ENCODE data around the gene DYNLL1. TPM values are rescaled to one million over a fixed set of nuclear protein-coding genes. Genes with fewer than 3 reads are reported as not detected.
"Not testable (repeated sequence)": the region's sequence is repeated elsewhere in the genome, so short reads cannot be mapped to it uniquely, and the experiment has no call there.

Gene DYNLL1
- polyA plus RNA-seq, 1 donor (not counting 4 experiments of a cell fraction or from before 2014, with no cell fraction given) = 716 TPM

DNA sequence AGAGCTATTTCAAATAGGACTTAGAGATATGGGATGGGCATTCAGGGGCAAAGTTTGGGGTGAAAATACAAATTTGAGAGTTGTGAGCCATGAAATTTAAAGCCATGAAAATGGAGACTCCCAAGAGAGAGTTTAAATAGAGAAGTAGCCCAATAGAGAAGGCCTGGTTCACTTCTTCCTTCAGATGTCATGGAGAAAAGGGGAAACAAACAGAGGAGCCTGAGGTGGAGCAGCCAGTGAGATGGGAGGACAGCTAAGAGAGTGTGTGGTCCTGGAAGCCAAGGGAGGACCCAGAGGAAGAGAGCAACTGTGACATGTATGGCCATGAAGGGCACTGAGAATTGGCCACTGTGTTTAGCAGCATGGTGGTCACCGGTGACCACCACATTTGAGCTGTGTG is 12.3 kb upstream of the DYNLL1 start:
- H3K4me3 ChIP-seq (ENCODE audit: control insufficient read depth in 2 of 3, extremely low read depth in 1 of 3, insufficient read depth in 2 of 3, low read depth in 1 of 3, low read length in 3 of 3) = no peak overlapping the region
- H3K4me1 ChIP-seq (ENCODE audit: control insufficient read depth, extremely low read depth, insufficient read depth, low read length) = no peaks in the 10 kb centered on the region
- no peaks in the 10 kb centered on the region for H3K9me3 ChIP-seq (ENCODE audit: control insufficient read depth, low read depth, low read length)
- H3K27me3 ChIP-seq (ENCODE audit: control insufficient read depth, extremely low read depth, insufficient read depth, low read length) = no peaks in the 10 kb centered on the region
- no peaks in the 10 kb centered on the region for H3K9me1 ChIP-seq (ENCODE audit: control insufficient read depth, extremely low read depth, insufficient read depth, low read length)
- TF ChIP-seq, protein P1, sequence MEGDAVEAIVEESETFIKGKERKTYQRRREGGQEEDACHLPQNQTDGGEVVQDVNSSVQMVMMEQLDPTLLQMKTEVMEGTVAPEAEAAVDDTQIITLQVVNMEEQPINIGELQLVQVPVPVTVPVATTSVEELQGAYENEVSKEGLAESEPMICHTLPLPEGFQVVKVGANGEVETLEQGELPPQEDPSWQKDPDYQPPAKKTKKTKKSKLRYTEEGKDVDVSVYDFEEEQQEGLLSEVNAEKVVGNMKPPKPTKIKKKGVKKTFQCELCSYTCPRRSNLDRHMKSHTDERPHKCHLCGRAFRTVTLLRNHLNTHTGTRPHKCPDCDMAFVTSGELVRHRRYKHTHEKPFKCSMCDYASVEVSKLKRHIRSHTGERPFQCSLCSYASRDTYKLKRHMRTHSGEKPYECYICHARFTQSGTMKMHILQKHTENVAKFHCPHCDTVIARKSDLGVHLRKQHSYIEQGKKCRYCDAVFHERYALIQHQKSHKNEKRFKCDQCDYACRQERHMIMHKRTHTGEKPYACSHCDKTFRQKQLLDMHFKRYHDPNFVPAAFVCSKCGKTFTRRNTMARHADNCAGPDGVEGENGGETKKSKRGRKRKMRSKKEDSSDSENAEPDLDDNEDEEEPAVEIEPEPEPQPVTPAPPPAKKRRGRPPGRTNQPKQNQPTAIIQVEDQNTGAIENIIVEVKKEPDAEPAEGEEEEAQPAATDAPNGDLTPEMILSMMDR (optimal IDR thresholded peaks at IDR 0.05 in 1 of 3, IDR thresholded peaks at IDR 0.05 in 1 of 3, conservative IDR thresholded peaks at IDR 0.05 in 1 of 3; ENCODE audit: extremely low read depth in 1 of 3, insufficient read depth in 2 of 3, low read length in 3 of 3) = no peak
- no peak for TF ChIP-seq EZH2 (IDR thresholded peaks at IDR 0.05; ENCODE audit: low read length)
- dilution Hi-C loops (cut with MboI; ENCODE audit: extremely low pct_ligation_motif_present, low sequenced_read_pairs) = no loop called here
- no peak overlapping the region for H3K27ac ChIP-seq (ENCODE audit: control insufficient read depth, insufficient read depth, low read length)
- no peak overlapping the region for H2AFZ ChIP-seq (ENCODE audit: control insufficient read depth, low read length)
- DNase-seq (ENCODE audit: low read depth, low spot score) (no peak), FAIRE-seq (no peak)
- no peaks in the 10 kb centered on the region for H3K36me3 ChIP-seq (ENCODE audit: control insufficient read depth in 2 of 2, extremely low read depth in 1 of 2, insufficient read depth in 2 of 2, low read length in 2 of 2)
- H3K9ac ChIP-seq (ENCODE audit: control insufficient read depth, extremely low read depth, insufficient read depth, low read length) = no peak overlapping the region
- H4K20me1 ChIP-seq (ENCODE audit: control insufficient read depth, extremely low read depth, insufficient read depth, low read length) = peaks cover 2% of the 10 kb centered on the region
- H3K4me2 ChIP-seq (ENCODE audit: control insufficient read depth, extremely low read depth, insufficient read depth, low read depth, low read length) = no peak overlapping the region
- no peaks in the 10 kb centered on the region for H3K79me2 ChIP-seq (ENCODE audit: control insufficient read depth, insufficient read depth, low read length)

DNA sequence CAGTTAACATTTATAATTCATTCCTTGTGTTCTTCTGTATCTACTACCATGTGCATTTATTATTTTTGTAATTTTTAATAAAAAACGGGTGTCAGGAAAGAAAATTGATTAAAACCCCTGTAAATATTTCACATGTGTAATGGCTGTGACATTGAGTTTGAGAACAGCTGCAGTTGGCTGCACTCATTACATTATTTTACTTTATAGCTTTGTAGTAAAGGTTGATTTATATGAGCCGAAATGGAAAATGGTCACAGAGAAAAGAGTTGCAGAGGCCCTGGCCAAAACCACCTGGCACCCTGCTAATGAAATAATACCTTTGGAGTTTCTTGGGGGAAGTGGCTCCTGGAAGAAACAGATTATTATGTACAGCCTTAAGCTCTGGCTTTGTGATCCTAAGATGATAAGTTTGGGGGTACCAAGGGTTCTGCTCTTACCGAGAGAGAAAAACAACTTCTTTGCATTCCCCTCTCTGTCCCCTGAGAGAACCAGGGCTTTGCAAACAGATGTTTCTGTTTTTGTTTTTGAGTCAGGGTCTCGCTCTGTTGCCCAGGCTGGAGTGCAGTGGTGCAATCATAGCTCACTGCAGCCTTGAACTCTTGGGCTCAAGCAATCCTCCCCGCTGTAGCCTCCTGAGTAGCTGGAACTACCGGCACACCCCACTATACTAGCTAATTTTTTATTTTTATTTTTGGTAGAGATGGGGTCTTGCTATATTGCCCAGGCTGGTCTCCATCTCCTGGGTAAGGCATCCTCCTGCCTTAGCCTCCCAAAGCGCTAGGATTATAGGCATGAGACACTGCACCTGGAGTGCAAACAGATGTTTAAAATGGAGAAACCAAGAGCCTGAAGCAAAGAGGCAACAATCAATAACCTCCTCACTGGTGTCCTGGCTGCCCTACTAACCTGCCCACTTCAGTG is 9.7 kb upstream of the DYNLL1 start:
- no peak overlapping the region for H2AFZ ChIP-seq (ENCODE audit: control insufficient read depth, low read length)
- peaks cover 2% of the 10 kb centered on the region for H4K20me1 ChIP-seq (ENCODE audit: control insufficient read depth, extremely low read depth, insufficient read depth, low read length)
- peaks cover 2% of the 10 kb centered on the region for H3K9me1 ChIP-seq (ENCODE audit: control insufficient read depth, extremely low read depth, insufficient read depth, low read length)
- FAIRE-seq = no peak
- DNase-seq (ENCODE audit: low read depth, low spot score) = no peak
- H3K4me3 ChIP-seq (ENCODE audit: control insufficient read depth in 2 of 3, extremely low read depth in 1 of 3, insufficient read depth in 2 of 3, low read depth in 1 of 3, low read length in 3 of 3) = no peak overlapping the region
- H3K4me2 ChIP-seq (ENCODE audit: control insufficient read depth, extremely low read depth, insufficient read depth, low read depth, low read length) = no peak overlapping the region
- H3K79me2 ChIP-seq (ENCODE audit: control insufficient read depth, insufficient read depth, low read length) = peaks cover 2% of the 10 kb centered on the region
- H3K27ac ChIP-seq (ENCODE audit: control insufficient read depth, insufficient read depth, low read length) = no peak overlapping the region
- dilution Hi-C loops (cut with MboI; ENCODE audit: extremely low pct_ligation_motif_present, low sequenced_read_pairs) = no loop called here
- H3K27me3 ChIP-seq (ENCODE audit: control insufficient read depth, extremely low read depth, insufficient read depth, low read length) = no peaks in the 10 kb centered on the region
- TF ChIP-seq EZH2 (IDR thresholded peaks at IDR 0.05; ENCODE audit: low read length) = no peak
- TF ChIP-seq, protein P1 (optimal IDR thresholded peaks at IDR 0.05 in 1 of 3, IDR thresholded peaks at IDR 0.05 in 1 of 3, conservative IDR thresholded peaks at IDR 0.05 in 1 of 3; ENCODE audit: extremely low read depth in 1 of 3, insufficient read depth in 2 of 3, low read length in 3 of 3) = no peak
- H3K9me3 ChIP-seq (ENCODE audit: control insufficient read depth, low read depth, low read length) = no peaks in the 10 kb centered on the region
- H3K36me3 ChIP-seq (ENCODE audit: control insufficient read depth in 2 of 2, extremely low read depth in 1 of 2, insufficient read depth in 2 of 2, low read length in 2 of 2) = peaks cover 0 to 6% of the 10 kb centered on the region in 2 experiments
- H3K9ac ChIP-seq (ENCODE audit: control insufficient read depth, extremely low read depth, insufficient read depth, low read length) = no peak overlapping the region
- H3K4me1 ChIP-seq (ENCODE audit: control insufficient read depth, extremely low read depth, insufficient read depth, low read length) = no peaks in the 10 kb centered on the region

GRCh38 chr12:120487552-120487951 is 8.4 kb upstream of the DYNLL1 start:
- H3K9me3 ChIP-seq (ENCODE audit: control insufficient read depth, low read depth, low read length); H3K36me3 ChIP-seq (ENCODE audit: control insufficient read depth in 2 of 2, extremely low read depth in 1 of 2, insufficient read depth in 2 of 2, low read length in 2 of 2); H3K79me2 ChIP-seq (ENCODE audit: control insufficient read depth, insufficient read depth, low read length); H3K27me3 ChIP-seq (ENCODE audit: control insufficient read depth, extremely low read depth, insufficient read depth, low read length); H3K4me3 ChIP-seq (ENCODE audit: control insufficient read depth in 2 of 3, extremely low read depth in 1 of 3, insufficient read depth in 2 of 3, low read depth in 1 of 3, low read length in 3 of 3); FAIRE-seq; H3K4me1 ChIP-seq (ENCODE audit: control insufficient read depth, extremely low read depth, insufficient read depth, low read length); H3K9me1 ChIP-seq (ENCODE audit: control insufficient read depth, extremely low read depth, insufficient read depth, low read length); H3K4me2 ChIP-seq (ENCODE audit: control insufficient read depth, extremely low read depth, insufficient read depth, low read depth, low read length); DNase-seq (ENCODE audit: low read depth, low spot score); dilution Hi-C loops (cut with MboI; ENCODE audit: extremely low pct_ligation_motif_present, low sequenced_read_pairs); H2AFZ ChIP-seq (ENCODE audit: control insufficient read depth, low read length); H4K20me1 ChIP-seq (ENCODE audit: control insufficient read depth, extremely low read depth, insufficient read depth, low read length); H3K27ac ChIP-seq (ENCODE audit: control insufficient read depth, insufficient read depth, low read length); H3K9ac ChIP-seq (ENCODE audit: control insufficient read depth, extremely low read depth, insufficient read depth, low read length): not testable (repeated sequence)

Measured in keratinocyte (primary cell).